Neural cell (in vitro differentiated cells): ENCODE results near the gene BABAM2.

Experiments used
- CTCF ChIP-seq: fragments of 450-650 bp; IDR thresholded peaks from 2 replicates; pipeline ENCODE4 v1.5.1; 2014; ENCODE audit warnings: antibody characterized with exemption, mild to moderate bottlenecking, moderate library complexity; ENCODE audit not compliant: poor library complexity, severe bottlenecking
- EP300 ChIP-seq: fragments of 450-650 bp; conservative IDR thresholded peaks from 2 replicates; pipeline ENCODE4 v1.6.1; 2014; ENCODE audit warnings: antibody characterized with exemption, mild to moderate bottlenecking, moderate library complexity; ENCODE audit not compliant: poor library complexity, severe bottlenecking
- EZH2 ChIP-seq: fragments of 200-600, 300-800 bp; shearing (Covaris generic), sonication (generic); IDR thresholded peaks from 2 replicates; pipeline ENCODE4 v1.6.1; 2014; ENCODE audit warnings: antibody characterized with exemption, low read length, borderline replicate concordance, mild to moderate bottlenecking; ENCODE audit not compliant: insufficient read depth, poor library complexity, severe bottlenecking
- POLR2AphosphoS5 ChIP-seq: IDR thresholded peaks from 2 replicates; pipeline ENCODE4 v1.6.1; 2012
- RAD21 ChIP-seq: fragments of 450-650 bp; conservative IDR thresholded peaks from 2 replicates; pipeline ENCODE4 v1.6.1; 2014; ENCODE audit warnings: antibody characterized with exemption, mild to moderate bottlenecking, moderate library complexity
- SMC3 ChIP-seq: fragments of 450-650 bp; conservative IDR thresholded peaks from 2 replicates; pipeline ENCODE4 v1.6.1; 2014; ENCODE audit warnings: antibody characterized with exemption, mild to moderate bottlenecking, moderate library complexity; ENCODE audit not compliant: poor library complexity

- no peak for TF ChIP-seq RAD21
- TF ChIP-seq CTCF: no peak
- no peak for TF ChIP-seq POLR2AphosphoS5
- no peak for TF ChIP-seq EZH2
- no peak for TF ChIP-seq EP300
- TF ChIP-seq SMC3: no peak
These were observed 442.2 kb downstream of the BABAM2 start for GRCh38 chr2:28332696-28333095.
